Endothelial cell of umbilical vein (primary cell): ENCODE measurements around the gene TESK2. TPM values are rescaled to one million over a fixed set of nuclear protein-coding genes. Genes with fewer than 3 reads are reported as not detected.

ENCODE experiments used
- BruUV-seq: library from RNA; stranded (reverse); fragments of 400-500 nt; replicated peaks from 2 replicates; lab custom pipeline; 2021; lab: Mats Ljungman, UMichigan
- CTCF ChIA-PET: fragments of 300-600, 350-600 bp; sonication (Branson Sonifier 250); formaldehyde crosslinking; loops from one replicate; lab custom pipeline; 2021; ENCODE audit warnings: antibody characterized with exemption, inconsistent platforms; lab: Charles Lee
- POLR2A ChIA-PET: fragments of 300-600, 350-600 bp; sonication (Branson Sonifier 250); formaldehyde crosslinking; loops from one replicate; lab custom pipeline; 2021; ENCODE audit warnings: antibody characterized with exemption, inconsistent platforms; lab: Charles Lee
- DNase-seq: peaks from one replicate; pipeline ENCODE4 v3.0.0-alpha.2; 2011; ENCODE audit warnings: low read depth, low spot score
- FAIRE-seq: peaks from 2 replicates; lab custom pipeline; 2011; peaks lifted over from hg19 to GRCh38; lab: Jason Lieb, UNC
- H2AFZ ChIP-seq: 2 replicates; pipeline ENCODE4 v1.6.0; 2012; ENCODE audit warnings: low read depth, low read length, control low read depth, inconsistent platforms
- H3K27ac ChIP-seq: 2 replicates; pipeline ENCODE4 v1.5.1; 2011; ENCODE audit warnings: low read depth, mild to moderate bottlenecking, control low read depth, low read length, moderate library complexity; ENCODE audit not compliant: insufficient read depth
- H3K27me3 ChIP-seq, 2 experiments: 2 replicates each; pipeline versions ENCODE4 v1.6.0 to v1.6.1; 2011; ENCODE audit warnings: low read length in 2 of 2, mixed read lengths in 1 of 2; ENCODE audit not compliant: control insufficient read depth in 2 of 2, insufficient read depth in 2 of 2
- H3K36me3 ChIP-seq, 2 experiments: 2 replicates in 1 of 2; 3 replicates in 1 of 2; pipeline ENCODE4 v1.5.1; 2011; ENCODE audit warnings: low read length in 2 of 2, mild to moderate bottlenecking in 1 of 2, moderate library complexity in 1 of 2; ENCODE audit not compliant: control insufficient read depth in 2 of 2, insufficient read depth in 2 of 2; ENCODE audit errors: extremely low read depth in 1 of 2
- H3K4me1 ChIP-seq: 3 replicates; pipeline ENCODE4 v1.5.1; 2011; ENCODE audit warnings: mild to moderate bottlenecking, low read length; ENCODE audit not compliant: control insufficient read depth, insufficient read depth; ENCODE audit errors: extremely low read depth
- H3K4me2 ChIP-seq: 2 replicates; pipeline ENCODE4 v1.6.1; 2011; ENCODE audit warnings: low read length, control low read depth, mixed read lengths; ENCODE audit not compliant: insufficient read depth
- H3K4me3 ChIP-seq, 3 experiments: fragments of 200-600 bp in 1 of 3; sonication (generic), shearing (Covaris generic) in 1 of 3; replicated peaks in 1 of 3; 2 replicates each; pipeline ENCODE4 v1.5.1; 2011 to 2016; ENCODE audit warnings: control low read depth in 3 of 3, low read length in 3 of 3, mild to moderate bottlenecking in 2 of 3, inconsistent platforms in 1 of 3, low read depth in 1 of 3, moderate library complexity in 1 of 3; ENCODE audit not compliant: insufficient read depth in 1 of 3
- H3K79me2 ChIP-seq: 2 replicates; pipeline ENCODE4 v1.6.0; 2012; ENCODE audit warnings: low read length, inconsistent platforms; ENCODE audit not compliant: control insufficient read depth, insufficient read depth
- H3K9ac ChIP-seq: replicated peaks from 2 replicates; pipeline ENCODE3; 2011; ENCODE audit warnings: low read length, control low read depth; ENCODE audit not compliant: insufficient read depth; ENCODE audit errors: extremely low read depth
- H3K9me1 ChIP-seq: replicated peaks from 3 replicates; pipeline ENCODE4 v1.6.0; 2011; ENCODE audit warnings: mild to moderate bottlenecking, low read length; ENCODE audit not compliant: control insufficient read depth, insufficient read depth; ENCODE audit errors: extremely low read depth
- H3K9me3 ChIP-seq: replicated peaks from 2 replicates; pipeline ENCODE4 v1.5.1; 2012; ENCODE audit warnings: low read length, inconsistent platforms; ENCODE audit not compliant: control insufficient read depth, insufficient read depth
- H4K20me1 ChIP-seq: replicated peaks from 2 replicates; pipeline ENCODE3; 2011; ENCODE audit warnings: mild to moderate bottlenecking, low read length; ENCODE audit not compliant: control insufficient read depth, insufficient read depth; ENCODE audit errors: extremely low read depth
- EZH2 ChIP-seq: IDR thresholded peaks from 2 replicates; pipeline ENCODE4 v1.6.1; 2012; ENCODE audit warnings: borderline replicate concordance, low read depth, mild to moderate bottlenecking, moderate library complexity, low read length, inconsistent platforms; ENCODE audit not compliant: severe bottlenecking
- FOS ChIP-seq: IDR thresholded peaks from 2 replicates; pipeline ENCODE4 v1.6.1; 2011; ENCODE audit warnings: mild to moderate bottlenecking, low read length, moderate library complexity, borderline replicate concordance; ENCODE audit not compliant: insufficient read depth
- GATA2 ChIP-seq: IDR thresholded peaks from 2 replicates; pipeline ENCODE4 v1.7.0; 2011; ENCODE audit warnings: low read depth, mild to moderate bottlenecking, moderate library complexity, mixed read lengths, low read length; ENCODE audit not compliant: insufficient read length, insufficient read depth
- JUN ChIP-seq: IDR thresholded peaks from 2 replicates; pipeline ENCODE4 v1.6.1; 2011; ENCODE audit warnings: borderline replicate concordance, low read depth; ENCODE audit not compliant: insufficient read length, insufficient read depth
- MYC ChIP-seq: IDR thresholded peaks from one replicate; pipeline ENCODE4 v1.6.1; 2011; ENCODE audit warnings: mild to moderate bottlenecking, low read depth, low read length
- POLR2A ChIP-seq: IDR thresholded peaks from 2 replicates; pipeline ENCODE4 v1.6.1; 2012; ENCODE audit warnings: low read depth, mild to moderate bottlenecking, control low read depth, low read length
- POLR2AphosphoS5 ChIP-seq: IDR thresholded peaks from 2 replicates; pipeline ENCODE4 v1.6.1; 2012; ENCODE audit warnings: low read depth, mild to moderate bottlenecking, control low read depth, low read length, moderate library complexity; ENCODE audit not compliant: insufficient read depth
- dilution Hi-C: fragments of 300-500 bp; cut with MboI; formaldehyde crosslinking; loops from one replicate; pipeline ENCODE4 v1.15.0; 2019; ENCODE audit warnings: low sequenced_read_pairs; ENCODE audit not compliant: extremely low pct_ligation_motif_present
- intact Hi-C: fragments of 100-400 bp; cut with micrococcal nuclease; formaldehyde crosslinking; loops from one replicate; pipeline ENCODE4 v1.10.0; 2022
- polyA plus RNA-seq, 4 experiments: library from polyadenylated mRNA; depleted of rRNA in 3 of 4; stranded (reverse) in 3 of 4; unstranded in 1 of 4; fragments of >200 nt; gene quantifications; 2 replicates each; pipeline versions ENCODE4 v1.2.1 to v1.2.3, GENCODE V29; 2011 to 2012; ENCODE audit warnings: missing spikeins in 1 of 4
- total RNA-seq: library from RNA; stranded (reverse); gene quantifications from 2 replicates; pipeline ENCODE4 v1.2.3, GENCODE V29; 2021
- TF ChIP-seq, protein P1 (sequence below): IDR thresholded peaks from 2 replicates; pipeline ENCODE4 v1.6.1; 2011; ENCODE audit not compliant: insufficient read depth, insufficient read length
- TF ChIP-seq, protein P2 (sequence below), 2 donors: IDR thresholded peaks; 1 replicate in 1 of 2; 2 replicates in 1 of 2; pipeline ENCODE4 v1.5.1; 2011; ENCODE audit warnings: low read length in 2 of 2, mild to moderate bottlenecking in 2 of 2, moderate library complexity in 2 of 2, control low read depth in 1 of 2, inconsistent platforms in 1 of 2, low read depth in 1 of 2; ENCODE audit not compliant: insufficient read depth in 1 of 2; ENCODE audit errors: extremely low read depth in 1 of 2

Gene TESK2
- total and polyA plus RNA-seq, 2 donors (not counting 3 experiments of a cell fraction or from before 2014, with no cell fraction given): 2.1 to 2.6 TPM

DNA sequence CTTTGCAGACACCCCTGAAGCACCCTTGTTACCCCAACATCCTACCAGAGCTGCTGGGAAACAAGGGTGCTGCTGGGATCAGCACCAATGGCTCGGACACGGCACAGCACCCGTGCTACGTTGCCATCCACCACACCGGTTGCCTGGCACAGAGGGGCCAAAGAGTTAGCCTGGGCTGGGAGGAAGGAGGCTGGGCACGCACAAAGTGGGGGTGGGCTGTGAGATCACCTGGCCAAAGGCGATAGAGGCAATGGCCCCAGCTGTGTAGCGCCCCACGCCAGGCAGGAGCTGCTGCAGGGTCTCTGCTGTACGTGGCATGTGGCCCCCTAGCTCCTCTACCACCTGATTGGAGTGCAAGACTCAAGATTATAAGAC, 158.6 kb downstream of the TESK2 start:
- Histone ChIP-seq H3K9me1 (no peaks in the 10 kb centered on the region), H3K36me3 (no peaks in the 10 kb centered on the region), H4K20me1 (no peaks in the 10 kb centered on the region), H3K27ac (no peak overlapping the region), H3K9ac (no peak overlapping the region), H3K4me1 (peaks cover 14% of the 10 kb centered on the region), H2AFZ (no peak overlapping the region), H3K4me3 (no peak overlapping the region), H3K9me3 (no peaks in the 10 kb centered on the region), H3K79me2 (peaks cover 6% of the 10 kb centered on the region), H3K4me2 (no peak overlapping the region), H3K27me3 (no peaks in the 10 kb centered on the region)
- intact Hi-C loops: no loop called here
- CTCF ChIA-PET: no interaction called here
- TF ChIP-seq POLR2A (no peak), FOS (no peak), JUN (no peak), EZH2 (no peak)
- DNase-seq (no peak), FAIRE-seq (no peak)
- dilution Hi-C loops: no loop called here
- POLR2A ChIA-PET: no interaction called here
- no TSS peak for BruUV-seq

DNA sequence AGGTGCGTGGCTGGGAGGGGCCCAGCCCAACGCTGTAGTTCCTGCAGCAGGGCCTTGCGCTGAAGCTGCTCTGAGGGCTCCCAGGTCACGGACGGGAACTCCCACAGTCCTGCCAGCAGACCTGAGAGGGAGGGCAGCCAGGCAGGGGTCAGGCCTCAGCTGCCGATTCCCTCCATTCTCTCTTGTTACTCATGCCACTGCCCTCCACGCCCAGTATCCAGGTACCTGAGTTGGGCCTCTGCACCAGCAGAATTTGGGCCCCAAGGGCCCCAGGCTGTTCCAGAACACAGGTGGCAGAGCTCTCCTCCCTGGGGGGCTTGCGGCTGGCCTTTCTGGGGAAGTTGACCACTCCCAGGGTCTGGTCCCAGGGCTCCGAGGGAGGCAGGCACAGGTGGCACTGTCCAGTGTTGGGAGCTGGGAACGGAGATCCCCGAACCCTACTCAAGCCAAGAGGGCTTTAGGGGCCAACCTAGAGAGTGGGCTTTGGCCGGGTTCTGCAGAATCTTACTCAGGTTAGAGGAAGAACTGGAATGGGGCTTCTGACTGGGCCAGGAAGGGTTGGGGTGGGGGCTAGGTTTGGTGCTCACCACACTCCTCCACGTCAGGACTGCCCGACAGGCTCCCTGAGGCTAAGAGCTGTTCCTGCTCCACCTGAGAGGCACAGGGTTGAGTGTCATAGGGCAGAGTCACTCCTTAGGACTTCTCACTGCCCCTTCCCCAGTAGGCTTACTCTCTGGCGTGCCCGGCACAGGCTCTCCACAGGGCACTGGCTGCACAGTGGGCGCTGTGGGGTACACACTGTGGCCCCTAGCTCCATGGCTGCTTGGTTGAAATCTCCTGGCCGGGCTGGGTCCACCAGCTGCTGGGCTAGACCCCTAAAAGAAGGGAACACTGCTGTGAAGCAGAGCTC, 159.3 kb downstream of the TESK2 start:
- Histone ChIP-seq H3K4me1 (peaks cover 18% of the 10 kb centered on the region), H3K9me1 (no peaks in the 10 kb centered on the region), H4K20me1 (no peaks in the 10 kb centered on the region), H3K27ac (no peak overlapping the region), H3K9ac (no peak overlapping the region), H3K36me3 (no peaks in the 10 kb centered on the region), H3K4me2 (no peak overlapping the region), H3K4me3 (no peak overlapping the region), H3K79me2 (peaks cover 7% of the 10 kb centered on the region), H3K9me3 (no peaks in the 10 kb centered on the region), H2AFZ (no peak overlapping the region), H3K27me3 (no peaks in the 10 kb centered on the region)
- dilution Hi-C loops: no loop called here
- TF ChIP-seq GATA2 (no peak), EZH2 (no peak), POLR2AphosphoS5 (no peak), POLR2A (no peak), FOS (no peak), JUN (no peak), MYC (no peak)
- TF ChIP-seq, protein P1, sequence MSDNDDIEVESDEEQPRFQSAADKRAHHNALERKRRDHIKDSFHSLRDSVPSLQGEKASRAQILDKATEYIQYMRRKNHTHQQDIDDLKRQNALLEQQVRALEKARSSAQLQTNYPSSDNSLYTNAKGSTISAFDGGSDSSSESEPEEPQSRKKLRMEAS: no peak
- TF ChIP-seq, protein P2, sequence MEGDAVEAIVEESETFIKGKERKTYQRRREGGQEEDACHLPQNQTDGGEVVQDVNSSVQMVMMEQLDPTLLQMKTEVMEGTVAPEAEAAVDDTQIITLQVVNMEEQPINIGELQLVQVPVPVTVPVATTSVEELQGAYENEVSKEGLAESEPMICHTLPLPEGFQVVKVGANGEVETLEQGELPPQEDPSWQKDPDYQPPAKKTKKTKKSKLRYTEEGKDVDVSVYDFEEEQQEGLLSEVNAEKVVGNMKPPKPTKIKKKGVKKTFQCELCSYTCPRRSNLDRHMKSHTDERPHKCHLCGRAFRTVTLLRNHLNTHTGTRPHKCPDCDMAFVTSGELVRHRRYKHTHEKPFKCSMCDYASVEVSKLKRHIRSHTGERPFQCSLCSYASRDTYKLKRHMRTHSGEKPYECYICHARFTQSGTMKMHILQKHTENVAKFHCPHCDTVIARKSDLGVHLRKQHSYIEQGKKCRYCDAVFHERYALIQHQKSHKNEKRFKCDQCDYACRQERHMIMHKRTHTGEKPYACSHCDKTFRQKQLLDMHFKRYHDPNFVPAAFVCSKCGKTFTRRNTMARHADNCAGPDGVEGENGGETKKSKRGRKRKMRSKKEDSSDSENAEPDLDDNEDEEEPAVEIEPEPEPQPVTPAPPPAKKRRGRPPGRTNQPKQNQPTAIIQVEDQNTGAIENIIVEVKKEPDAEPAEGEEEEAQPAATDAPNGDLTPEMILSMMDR (IDR thresholded peaks at IDR 0.05; ENCODE audit: extremely low read depth in 1 of 2, insufficient read depth in 1 of 2, low read depth in 1 of 2, low read length in 2 of 2): no peak
- FAIRE-seq (no peak), DNase-seq (no peak)
- ChIA-PET CTCF (interaction anchor here (0.5 to 1.2 kb wide), 2 partner anchors 28 to 488 kb away, joined by 3 read pairs; no protein-coding TSS in a partner anchor), POLR2A (no interaction called here)
- no TSS peak for BruUV-seq
- intact Hi-C loops: no loop called here
